Trophoblast cell (in vitro differentiated cells and primary cell): ENCODE data around the gene OTUB1.

Source experiments
- DNase-seq, 2 donors: peaks; one replicate each; pipeline ENCODE4 v3.0.0-alpha.2; 2016
- H2AFZ ChIP-seq: 2 replicates; pipeline ENCODE4 v1.6.1; 2013; ENCODE audit warnings: low read length, moderate library complexity, mild to moderate bottlenecking; ENCODE audit not compliant: insufficient read depth, poor library complexity
- H2AK5ac ChIP-seq: 2 replicates; pipeline ENCODE4 v1.6.1; 2013; ENCODE audit warnings: mild to moderate bottlenecking, low read length
- H2BK120ac ChIP-seq: 2 replicates; pipeline ENCODE4 v1.6.1; 2013; ENCODE audit warnings: low read length, mild to moderate bottlenecking, moderate library complexity; ENCODE audit not compliant: insufficient read depth, poor library complexity
- H2BK12ac ChIP-seq: 2 replicates; pipeline ENCODE4 v1.6.1; 2013; ENCODE audit warnings: mild to moderate bottlenecking, low read length, moderate library complexity
- H2BK5ac ChIP-seq: 2 replicates; pipeline ENCODE4 v1.6.1; 2013; ENCODE audit warnings: low read length, low read depth, moderate library complexity, mild to moderate bottlenecking; ENCODE audit not compliant: poor library complexity
- H3K14ac ChIP-seq: 2 replicates; pipeline ENCODE4 v1.6.1; 2013; ENCODE audit warnings: mild to moderate bottlenecking, low read length
- H3K18ac ChIP-seq: 2 replicates; pipeline ENCODE4 v1.6.1; 2013; ENCODE audit warnings: mild to moderate bottlenecking, low read length
- H3K23ac ChIP-seq: 2 replicates; pipeline ENCODE4 v1.6.1; 2013; ENCODE audit warnings: low read length
- H3K27ac ChIP-seq: 2 replicates; pipeline ENCODE4 v1.5.1; 2013; ENCODE audit warnings: low read depth, mild to moderate bottlenecking, inconsistent platforms, low read length, moderate library complexity
- H3K27me3 ChIP-seq: 2 replicates; pipeline ENCODE4 v1.6.1; 2013; ENCODE audit warnings: inconsistent platforms, mild to moderate bottlenecking, low read length, moderate library complexity; ENCODE audit not compliant: insufficient read depth
- H3K36me3 ChIP-seq, 2 experiments: 1 replicate in 1 of 2; 2 replicates in 1 of 2; pipeline ENCODE4 v1.6.1; 2013; ENCODE audit warnings: low read length in 2 of 2, mild to moderate bottlenecking in 2 of 2, moderate library complexity in 1 of 2; ENCODE audit not compliant: insufficient read depth in 2 of 2, control insufficient read depth in 1 of 2
- H3K4ac ChIP-seq: 2 replicates; pipeline ENCODE4 v1.6.1; 2013; ENCODE audit warnings: low read depth, mild to moderate bottlenecking, low read length, moderate library complexity
- H3K4me1 ChIP-seq, 2 experiments: 1 replicate in 1 of 2; 2 replicates in 1 of 2; pipeline ENCODE4 v1.6.1; 2013; ENCODE audit warnings: low read length in 2 of 2, mild to moderate bottlenecking in 2 of 2, moderate library complexity in 1 of 2; ENCODE audit not compliant: insufficient read depth in 2 of 2, control insufficient read depth in 1 of 2
- H3K4me2 ChIP-seq: 2 replicates; pipeline ENCODE4 v1.6.1; 2013; ENCODE audit warnings: inconsistent platforms, mild to moderate bottlenecking, low read length, moderate library complexity
- H3K4me3 ChIP-seq: 2 replicates; pipeline ENCODE4 v1.5.1; 2013; ENCODE audit warnings: mild to moderate bottlenecking, low read depth, low read length, inconsistent platforms
- H3K79me1 ChIP-seq: one replicate; pipeline ENCODE4 v1.6.1; 2013; ENCODE audit warnings: low read length
- H3K79me2 ChIP-seq: 2 replicates; pipeline ENCODE4 v1.6.1; 2013; ENCODE audit warnings: low read length, mild to moderate bottlenecking; ENCODE audit not compliant: control insufficient read depth, insufficient read depth, poor library complexity
- H3K9ac ChIP-seq: 2 replicates; pipeline ENCODE4 v1.6.1; 2013; ENCODE audit warnings: mild to moderate bottlenecking, low read length
- H3K9me3 ChIP-seq: 2 replicates; pipeline ENCODE4 v1.6.1; 2013; ENCODE audit warnings: low read depth, mild to moderate bottlenecking, control low read depth, inconsistent platforms, low read length; ENCODE audit not compliant: insufficient read depth
- H4K12ac ChIP-seq: 2 replicates; pipeline ENCODE4 v1.6.1; 2013; ENCODE audit warnings: low read depth, mild to moderate bottlenecking, low read length, moderate library complexity
- H4K8ac ChIP-seq: 2 replicates; pipeline ENCODE4 v1.6.1; 2013; ENCODE audit warnings: low read depth, mild to moderate bottlenecking, low read length, moderate library complexity
- H4K91ac ChIP-seq: one replicate; pipeline ENCODE4 v1.6.1; 2013; ENCODE audit warnings: low read depth, mild to moderate bottlenecking, low read length, moderate library complexity
- WGBS: extraction: QIAGEN DNeasy Blood & Tissue Kit; methylation state at CpG from one replicate; pipeline ENCODE4 v1.1.7; 2013; ENCODE audit warnings: missing lambda C conversion rate; ENCODE audit not compliant: insufficient read length, insufficient coverage; ENCODE audit errors: extremely low coverage; 5-methylcytosine and 5-hydroxymethylcytosine counted together

OTUB1 gene

GRCh38 chr11:64007160-64007628 lies 21.0 kb downstream of the OTUB1 start:
- Histone ChIP-seq H2AK5ac (no peak overlapping the region), H3K27me3 (peaks cover 14% of the 10 kb centered on the region), H3K9ac (no peak overlapping the region), H3K4me1 (peaks cover 12 to 16% of the 10 kb centered on the region in 2 experiments), H3K14ac (no peak overlapping the region), H2BK5ac (no peak overlapping the region), H4K91ac (no peak overlapping the region), H3K79me2 (no peaks in the 10 kb centered on the region), H4K12ac (no peak overlapping the region), H3K4me2 (peak overlapping the region; percentile 57), H3K36me3 (no peaks in the 10 kb centered on the region), H3K9me3 (peaks cover 2% of the 10 kb centered on the region), H4K8ac (no peak overlapping the region), H3K27ac (no peak overlapping the region), H3K79me1 (no peaks in the 10 kb centered on the region), H3K23ac (no peak overlapping the region), H3K18ac (no peak overlapping the region), H3K4me3 (no peak overlapping the region), H2AFZ (no peak overlapping the region), H3K4ac (no peak overlapping the region), H2BK12ac (no peak overlapping the region), H2BK120ac (no peak overlapping the region)
- WGBS, result no CpG with 5 or more reads among the region's 27 CpGs
- peak in 1 of 2 donors; percentile 36 for DNase-seq

GRCh38 chr11:64007629-64008282 lies 21.5 kb downstream of the OTUB1 start:
- no peak overlapping the region for H2BK120ac ChIP-seq
- H3K18ac ChIP-seq, result no peak overlapping the region
- H3K4me2 ChIP-seq, result peak overlapping the region; percentile 57
- no peak overlapping the region for H2AFZ ChIP-seq
- H3K27me3 ChIP-seq, result peaks cover 14% of the 10 kb centered on the region
- no peak overlapping the region for H2BK5ac ChIP-seq
- no peak overlapping the region for H4K12ac ChIP-seq
- H3K9me3 ChIP-seq, result peaks cover under 1% of the 10 kb centered on the region
- no peak overlapping the region for H2AK5ac ChIP-seq
- no peaks in the 10 kb centered on the region for H3K79me2 ChIP-seq
- no peak overlapping the region for H3K9ac ChIP-seq
- H3K4ac ChIP-seq, result no peak overlapping the region
- H3K36me3 ChIP-seq, result no peaks in the 10 kb centered on the region
- no peak overlapping the region for H2BK12ac ChIP-seq
- H3K4me1 ChIP-seq, result peaks cover 12 to 16% of the 10 kb centered on the region in 2 experiments
- no peak overlapping the region for H3K14ac ChIP-seq
- DNase-seq, result peak; percentile 44 to 80
- no peak overlapping the region for H3K4me3 ChIP-seq
- no peak overlapping the region for H3K27ac ChIP-seq
- no CpG with 5 or more reads among the region's 40 CpGs for WGBS
- H4K8ac ChIP-seq, result no peak overlapping the region
- H3K79me1 ChIP-seq, result no peaks in the 10 kb centered on the region
- H3K23ac ChIP-seq, result no peak overlapping the region
- H4K91ac ChIP-seq, result no peak overlapping the region

- Histone ChIP-seq H3K79me1 (no peaks in the 10 kb centered on the region), H2BK120ac (no peak overlapping the region), H3K9me3 (no peaks in the 10 kb centered on the region)
Measured at GRCh38 chr11:64008283-64008913, 22.2 kb downstream of the OTUB1 start.

GRCh38 chr11:64008914-64009633 lies 22.8 kb downstream of the OTUB1 start:
- H3K4me3 ChIP-seq, result no peak overlapping the region
- no peaks in the 10 kb centered on the region for H3K36me3 ChIP-seq
- no CpG with 5 or more reads among the region's 18 CpGs for WGBS
- no peak overlapping the region for H2BK12ac ChIP-seq
- no peaks in the 10 kb centered on the region for H3K79me2 ChIP-seq
- no peak overlapping the region for H2AK5ac ChIP-seq
- H2AFZ ChIP-seq, result no peak overlapping the region
- peaks cover 14% of the 10 kb centered on the region for H3K27me3 ChIP-seq
- no peak for DNase-seq
- no peak overlapping the region for H3K4me2 ChIP-seq
- peaks cover 12 to 16% of the 10 kb centered on the region in 2 experiments for H3K4me1 ChIP-seq
- no peak overlapping the region for H3K23ac ChIP-seq
- H3K9ac ChIP-seq, result no peak overlapping the region
- no peak overlapping the region for H2BK5ac ChIP-seq
- no peak overlapping the region for H2BK120ac ChIP-seq
- no peak overlapping the region for H4K12ac ChIP-seq
- H4K91ac ChIP-seq, result no peak overlapping the region
- H3K27ac ChIP-seq, result no peak overlapping the region
- H4K8ac ChIP-seq, result no peak overlapping the region
- H3K18ac ChIP-seq, result no peak overlapping the region
- no peaks in the 10 kb centered on the region for H3K9me3 ChIP-seq
- H3K14ac ChIP-seq, result no peak overlapping the region
- H3K79me1 ChIP-seq, result no peaks in the 10 kb centered on the region
- no peak overlapping the region for H3K4ac ChIP-seq

More at GRCh38 chr11:64008283-64008913, 22.2 kb downstream of the OTUB1 start:
- peaks cover 14% of the 10 kb centered on the region for H3K27me3 ChIP-seq
- H4K91ac ChIP-seq, result no peak overlapping the region
- no peak overlapping the region for H4K8ac ChIP-seq
- no peaks in the 10 kb centered on the region for H3K36me3 ChIP-seq
- no peak overlapping the region for H3K18ac ChIP-seq
- no peak overlapping the region for H3K23ac ChIP-seq
- no peak overlapping the region for H2AK5ac ChIP-seq
- no peak overlapping the region for H3K4ac ChIP-seq
- H3K4me1 ChIP-seq, result peaks cover 12 to 16% of the 10 kb centered on the region in 2 experiments
- H3K4me2 ChIP-seq, result no peak overlapping the region
- WGBS, result no CpG with 5 or more reads among the region's 26 CpGs
- no peaks in the 10 kb centered on the region for H3K79me2 ChIP-seq
- no peak overlapping the region for H3K14ac ChIP-seq
- no peak overlapping the region for H2BK5ac ChIP-seq
- H3K27ac ChIP-seq, result no peak overlapping the region
- H2AFZ ChIP-seq, result no peak overlapping the region
- H3K4me3 ChIP-seq, result no peak overlapping the region
- no peak overlapping the region for H4K12ac ChIP-seq
- H3K9ac ChIP-seq, result no peak overlapping the region
- H2BK12ac ChIP-seq, result no peak overlapping the region
- DNase-seq, result no peak
